GM19438 (cell line): ENCODE measurements around the gene ADGRD1.
"Not testable (repeated sequence)": the region's sequence is repeated elsewhere in the genome, so short reads cannot be mapped to it uniquely, and the experiment has no call there.

Experiments used
- ATAC-seq: cut with Tn5 transposase; IDR thresholded peaks from one replicate; pipeline ENCODE4 v1.9.1; 2021; ENCODE audit warnings: low read depth; ENCODE audit not compliant: unreplicated experiment

The ADGRD1 gene

GRCh38 chr12:131113568-131114270 lies 160.0 kb downstream of the ADGRD1 start:
- no peak for ATAC-seq

GRCh38 chr12:131114271-131114670 lies 160.6 kb downstream of the ADGRD1 start:
- no peak for ATAC-seq

- no peak for ATAC-seq
These were observed 161.4 kb downstream of the ADGRD1 start for GRCh38 chr12:131114942-131115584.

- ATAC-seq, result no peak
These were observed 162.2 kb downstream of the ADGRD1 start for GRCh38 chr12:131115766-131116467.

GRCh38 chr12:131116468-131117117 lies 162.9 kb downstream of the ADGRD1 start:
- ATAC-seq, result no peak

GRCh38 chr12:131117438-131118245 lies 163.9 kb downstream of the ADGRD1 start:
- ATAC-seq, result no peak

GRCh38 chr12:131118371-131118770 lies 164.7 kb downstream of the ADGRD1 start:
- no peak for ATAC-seq

GRCh38 chr12:131119345-131119744 lies 165.6 kb downstream of the ADGRD1 start:
- ATAC-seq, result not testable (repeated sequence)

- ATAC-seq, result no peak
These were observed 166.2 kb downstream of the ADGRD1 start for GRCh38 chr12:131119936-131120335.

- ATAC-seq, result no peak
These were observed 167.1 kb downstream of the ADGRD1 start for GRCh38 chr12:131120831-131121271.

GRCh38 chr12:131121705-131122405 lies 168.1 kb downstream of the ADGRD1 start:
- no peak for ATAC-seq

GRCh38 chr12:131122631-131123030 lies 168.9 kb downstream of the ADGRD1 start:
- no peak for ATAC-seq

GRCh38 chr12:131123817-131124216 lies 170.1 kb downstream of the ADGRD1 start:
- ATAC-seq, result no peak

GRCh38 chr12:131124487-131125280 lies 171.0 kb downstream of the ADGRD1 start:
- ATAC-seq, result no peak

GRCh38 chr12:131126662-131127173 lies 173.0 kb downstream of the ADGRD1 start:
- no peak for ATAC-seq

GRCh38 chr12:131128556-131128955 lies 174.8 kb downstream of the ADGRD1 start:
- no peak for ATAC-seq

- ATAC-seq, result not testable (repeated sequence)
These were observed 175.4 kb downstream of the ADGRD1 start for GRCh38 chr12:131128966-131129619.

- ATAC-seq, result no peak
These were observed 176.1 kb downstream of the ADGRD1 start for GRCh38 chr12:131129839-131130238.
